ENCODE data around the gene LBH.

- TF ChIP-seq, protein P1, sequence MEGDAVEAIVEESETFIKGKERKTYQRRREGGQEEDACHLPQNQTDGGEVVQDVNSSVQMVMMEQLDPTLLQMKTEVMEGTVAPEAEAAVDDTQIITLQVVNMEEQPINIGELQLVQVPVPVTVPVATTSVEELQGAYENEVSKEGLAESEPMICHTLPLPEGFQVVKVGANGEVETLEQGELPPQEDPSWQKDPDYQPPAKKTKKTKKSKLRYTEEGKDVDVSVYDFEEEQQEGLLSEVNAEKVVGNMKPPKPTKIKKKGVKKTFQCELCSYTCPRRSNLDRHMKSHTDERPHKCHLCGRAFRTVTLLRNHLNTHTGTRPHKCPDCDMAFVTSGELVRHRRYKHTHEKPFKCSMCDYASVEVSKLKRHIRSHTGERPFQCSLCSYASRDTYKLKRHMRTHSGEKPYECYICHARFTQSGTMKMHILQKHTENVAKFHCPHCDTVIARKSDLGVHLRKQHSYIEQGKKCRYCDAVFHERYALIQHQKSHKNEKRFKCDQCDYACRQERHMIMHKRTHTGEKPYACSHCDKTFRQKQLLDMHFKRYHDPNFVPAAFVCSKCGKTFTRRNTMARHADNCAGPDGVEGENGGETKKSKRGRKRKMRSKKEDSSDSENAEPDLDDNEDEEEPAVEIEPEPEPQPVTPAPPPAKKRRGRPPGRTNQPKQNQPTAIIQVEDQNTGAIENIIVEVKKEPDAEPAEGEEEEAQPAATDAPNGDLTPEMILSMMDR (IDR thresholded peaks at IDR 0.05; ENCODE audit: borderline replicate concordance, extremely low read depth, low read length, poor library complexity, severe bottlenecking), result no peak
- TF ChIP-seq EZH2 (IDR thresholded peaks at IDR 0.05; ENCODE audit: borderline replicate concordance, low read depth, low read length, severe bottlenecking), result no peak
Observed at GRCh38 chr2:30224151-30224550, 7.2 kb upstream of the LBH start.
